IMR-90 (cell line): ENCODE data around the gene MAN2A2. TPM values are rescaled to one million over a fixed set of nuclear protein-coding genes. Genes with fewer than 3 reads are reported as not detected.

Experiments used
- ATAC-seq: fragments of 200-7000 bp; cut with Tn5 transposase; 2 replicates; pipeline ENCODE4 v1.9.1; 2020; ENCODE audit warnings: low read depth, mild to moderate bottlenecking, moderate library complexity
- BruUV-seq: library from RNA; stranded (reverse); fragments of 400-500 nt; replicated peaks from 2 replicates; lab custom pipeline; 2021; lab: Mats Ljungman, UMichigan
- CTCF ChIA-PET: fragments of 300-600 bp; formaldehyde crosslinking; extraction: SDS; loops from one replicate; lab custom pipeline; 2021; ENCODE audit warnings: antibody characterized with exemption; lab: Yijun Ruan, JAX
- POLR2A ChIA-PET: fragments of 300-600 bp; sonication (Branson Sonifier 250); formaldehyde crosslinking; loops from one replicate; lab custom pipeline; 2022; ENCODE audit warnings: antibody characterized with exemption; ENCODE audit not compliant: unreplicated experiment; lab: Charles Lee
- DNase-seq: peaks from one replicate; pipeline ENCODE4 v3.0.0; 2013
- H2AFZ ChIP-seq: replicated peaks from 2 replicates; pipeline ENCODE3; 2013; ENCODE audit warnings: low read length, mild to moderate bottlenecking; ENCODE audit not compliant: poor library complexity
- H2AK5ac ChIP-seq: 2 replicates; pipeline ENCODE4 v1.6.1; 2013; ENCODE audit warnings: low read depth, low read length, inconsistent platforms
- H2AK9ac ChIP-seq: replicated peaks from 2 replicates; pipeline ENCODE3; 2013; ENCODE audit warnings: mild to moderate bottlenecking, low read depth, low read length, moderate library complexity; ENCODE audit not compliant: poor library complexity
- H2BK120ac ChIP-seq: 2 replicates; pipeline ENCODE4 v1.6.1; 2013; ENCODE audit warnings: low read depth, low read length, inconsistent platforms
- H2BK15ac ChIP-seq: 3 replicates; pipeline ENCODE4 v1.6.1; 2013; ENCODE audit warnings: low read depth, low read length, inconsistent platforms
- H2BK20ac ChIP-seq: 2 replicates; pipeline ENCODE4 v1.6.1; 2013; ENCODE audit warnings: low read depth, mild to moderate bottlenecking, inconsistent platforms, low read length, moderate library complexity
- H2BK5ac ChIP-seq: 2 replicates; pipeline ENCODE4 v1.6.1; 2013; ENCODE audit warnings: mild to moderate bottlenecking, low read depth, low read length, inconsistent platforms; ENCODE audit not compliant: poor library complexity, severe bottlenecking
- H3K14ac ChIP-seq: replicated peaks from 2 replicates; pipeline ENCODE4 v1.6.1; 2013; ENCODE audit warnings: low read depth, low read length, inconsistent platforms
- H3K18ac ChIP-seq: 2 replicates; pipeline ENCODE4 v1.6.1; 2013; ENCODE audit warnings: low read depth, low read length, control low read depth
- H3K23ac ChIP-seq: 2 replicates; pipeline ENCODE4 v1.6.1; 2013; ENCODE audit warnings: low read depth, low read length, inconsistent platforms
- H3K27ac ChIP-seq: 2 replicates; pipeline ENCODE4 v1.5.1; 2013; ENCODE audit warnings: mild to moderate bottlenecking, control low read depth, low read length; ENCODE audit not compliant: insufficient read depth
- H3K27me3 ChIP-seq: 2 replicates; pipeline ENCODE4 v1.6.1; 2013; ENCODE audit warnings: low read length; ENCODE audit not compliant: control insufficient read depth, insufficient read depth
- H3K36me3 ChIP-seq: 2 replicates; pipeline ENCODE4 v1.6.1; 2013; ENCODE audit warnings: low read length, mixed read lengths; ENCODE audit not compliant: control insufficient read depth, insufficient read depth
- H3K4ac ChIP-seq: 2 replicates; pipeline ENCODE4 v1.6.1; 2013; ENCODE audit warnings: low read depth, low read length, inconsistent platforms
- H3K4me1 ChIP-seq: 2 replicates; pipeline ENCODE4 v1.6.1; 2013; ENCODE audit warnings: low read length, mixed read lengths; ENCODE audit not compliant: control insufficient read depth, insufficient read depth
- H3K4me2 ChIP-seq: 2 replicates; pipeline ENCODE4 v1.6.1; 2013; ENCODE audit warnings: low read depth, mild to moderate bottlenecking, control low read depth, low read length, moderate library complexity
- H3K4me3 ChIP-seq: 2 replicates; pipeline ENCODE4 v1.5.1; 2013; ENCODE audit warnings: low read depth, mild to moderate bottlenecking, control low read depth, low read length, moderate library complexity; ENCODE audit not compliant: insufficient read depth
- H3K56ac ChIP-seq: 2 replicates; pipeline ENCODE4 v1.6.1; 2013; ENCODE audit warnings: low read length, inconsistent platforms; ENCODE audit not compliant: insufficient read depth; ENCODE audit errors: extremely low read depth
- H3K79me1 ChIP-seq, 2 experiments: 2 replicates each; pipeline ENCODE4 v1.6.1; 2013; ENCODE audit warnings: low read length in 2 of 2, inconsistent platforms in 1 of 2, low read depth in 1 of 2
- H3K9ac ChIP-seq: 2 replicates; pipeline ENCODE4 v1.6.1; 2013; ENCODE audit warnings: low read depth, low read length, control low read depth
- H3K9me1 ChIP-seq: 2 replicates; pipeline ENCODE4 v1.6.1; 2013; ENCODE audit warnings: low read length, inconsistent platforms; ENCODE audit not compliant: insufficient read depth
- H3K9me3 ChIP-seq: 2 replicates; pipeline ENCODE4 v1.6.1; 2013; ENCODE audit warnings: low read length; ENCODE audit not compliant: control insufficient read depth, insufficient read depth
- H4K20me1 ChIP-seq: 2 replicates; pipeline ENCODE4 v1.6.1; 2013; ENCODE audit warnings: low read length, inconsistent platforms; ENCODE audit not compliant: insufficient read depth
- H4K5ac ChIP-seq: 2 replicates; pipeline ENCODE4 v1.6.1; 2013; ENCODE audit warnings: mild to moderate bottlenecking, low read depth, low read length, control low read depth
- H4K8ac ChIP-seq, 2 experiments: 2 replicates each; pipeline ENCODE4 v1.6.1; 2013; ENCODE audit warnings: low read depth in 2 of 2, low read length in 2 of 2, control low read depth in 1 of 2, inconsistent platforms in 1 of 2
- H4K91ac ChIP-seq: 2 replicates; pipeline ENCODE4 v1.6.1; 2013; ENCODE audit warnings: low read depth, low read length, inconsistent platforms; ENCODE audit not compliant: insufficient read depth
- MAZ ChIP-seq: IDR thresholded peaks from 2 replicates; pipeline ENCODE4 v1.6.1; 2012; ENCODE audit warnings: low read depth, mild to moderate bottlenecking, low read length, improper control_type of control experiment, moderate library complexity, borderline replicate concordance
- MXI1 ChIP-seq: IDR thresholded peaks from 2 replicates; pipeline ENCODE4 v1.6.1; 2012; ENCODE audit warnings: low read depth, mild to moderate bottlenecking, low read length, moderate library complexity, borderline replicate concordance
- RAD21 ChIP-seq: IDR thresholded peaks from 2 replicates; pipeline ENCODE4 v1.6.1; 2012; ENCODE audit warnings: low read length, improper control_type of control experiment
- RCOR1 ChIP-seq: IDR thresholded peaks from 2 replicates; pipeline ENCODE4 v1.6.1; 2012; ENCODE audit warnings: mild to moderate bottlenecking, low read length, improper control_type of control experiment; ENCODE audit not compliant: insufficient replicate concordance
- SMC3 ChIP-seq: fragments of 150-350 bp; IDR thresholded peaks from 2 replicates; pipeline ENCODE4 v1.6.1; 2016; ENCODE audit warnings: low read depth, mild to moderate bottlenecking, antibody characterized with exemption, low read length, moderate library complexity
- WGBS, 2 experiments: methylation state at CpG; one replicate each; pipeline versions ENCODE4 v1.1.5 to v1.1.7; 2013; ENCODE audit warnings: missing lambda C conversion rate in 2 of 2; ENCODE audit not compliant: insufficient read length in 1 of 2; ENCODE audit errors: extremely low coverage in 2 of 2; 5-methylcytosine and 5-hydroxymethylcytosine counted together
- dilution Hi-C: fragments of 300-500 bp; cut with HindIII; formaldehyde crosslinking; loops from one replicate; pipeline ENCODE4 v1.14.3; 2018; ENCODE audit warnings: low sequenced_read_pairs; ENCODE audit not compliant: unreplicated experiment
- in situ Hi-C: fragments of 300-500 bp; cut with MboI; formaldehyde crosslinking; loops from 3 replicates; pipeline ENCODE4 v1.14.3; 2019; ENCODE audit warnings: low sequenced_read_pairs, inconsistent platforms, mixed read lengths
- intact Hi-C: fragments of 100-400 bp; cut with micrococcal nuclease; formaldehyde crosslinking; loops from 2 replicates; pipeline ENCODE4 v1.10.0; 2022
- polyA plus RNA-seq, 3 experiments: library from polyadenylated mRNA; depleted of rRNA; stranded (reverse); fragments of >200 nt; gene quantifications; 2 replicates each; pipeline ENCODE4 v1.2.3, GENCODE V29; 2012; ENCODE audit warnings: low replicate concordance in 1 of 3
- total RNA-seq: library from RNA; depleted of rRNA; stranded (reverse); fragments of >200 nt; gene quantifications from 2 replicates; pipeline ENCODE4 v1.2.3, GENCODE V29; 2012
- TF ChIP-seq, protein P1 (sequence below): fragments of 150-350 bp; IDR thresholded peaks from 2 replicates; pipeline ENCODE4 v1.6.1; 2016; ENCODE audit warnings: low read depth, mild to moderate bottlenecking, low read length, moderate library complexity, borderline replicate concordance
- TF ChIP-seq, protein P2 (sequence below): conservative IDR thresholded peaks from 2 replicates; pipeline ENCODE4 v1.5.1; 2012; ENCODE audit warnings: mild to moderate bottlenecking, low read depth, low read length, improper control_type of control experiment

MAN2A2 gene
- total and polyA plus RNA-seq, 2 of the 4 experiments (the other 2 are of a cell fraction), result 3.4 to 52.5 TPM

DNA sequence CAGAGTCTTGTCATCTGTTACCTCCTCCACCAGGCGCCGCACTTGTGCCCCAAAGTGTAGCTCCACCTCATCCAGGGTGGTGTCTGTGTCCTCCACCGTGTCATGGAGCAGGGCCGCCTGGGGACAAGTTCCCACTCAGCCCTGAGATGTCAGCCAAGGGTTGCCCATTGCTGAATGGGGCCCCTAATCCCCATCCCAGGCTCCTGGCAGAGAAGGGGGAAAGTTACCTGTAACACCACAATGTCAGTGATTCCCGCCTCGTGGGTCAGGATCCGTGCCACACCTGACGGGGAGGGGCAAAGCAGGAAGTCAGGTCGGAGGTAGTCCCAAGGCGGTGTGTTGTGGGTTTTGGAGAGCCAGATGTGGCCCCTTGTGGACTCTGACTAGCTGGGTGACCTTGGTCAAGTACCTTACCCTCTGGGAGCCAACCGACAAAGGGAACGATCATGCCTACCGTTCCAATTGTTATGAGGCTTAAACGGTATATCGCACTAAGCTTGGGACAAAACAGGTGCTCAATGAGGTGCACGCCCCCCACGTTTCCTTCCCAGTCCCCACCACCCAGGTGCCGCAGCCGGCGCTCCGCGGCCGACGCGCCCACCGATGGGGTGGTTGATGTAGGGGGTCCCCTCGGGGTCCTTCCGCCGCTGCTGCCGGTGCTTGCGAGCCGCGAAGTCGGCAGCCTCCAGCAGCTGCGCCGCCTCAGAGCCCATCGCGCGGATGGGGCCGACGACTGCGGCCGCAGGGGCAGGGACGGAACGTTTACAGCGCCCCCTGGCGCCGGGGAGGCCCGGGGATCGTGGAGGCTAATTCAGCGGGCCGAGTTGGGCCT, 28.9 kb downstream of the MAN2A2 start, which contains the start of gene HDDC3:
HDDC3 (minus strand) TSS at position 722 of the 832 bp plus-strand sequence; CDS start at position 713, 9 bp downstream.
- Histone ChIP-seq H2AK5ac (peak within 1 kb of the TSS; percentile 87), H3K79me1 (peaks cover 17 to 43% of the 10 kb centered on the region in 2 experiments), H2AFZ (peak within 1 kb of the TSS; percentile 95), H3K18ac (peak within 1 kb of the TSS; percentile 7; the same call in 1 of the 2 replicates), H3K56ac (no peak within 1 kb of the TSS; the same call in 1 of the 2 replicates), H2BK5ac (peak within 1 kb of the TSS; percentile 7), H2BK15ac (0 out of 3 replicates have a peak within 1 kb of the TSS, but pooled peaks have one; percentile 7), H3K4me3 (peak within 1 kb of the TSS; percentile 81), H2BK120ac (peak within 1 kb of the TSS; percentile 45; the same call in 1 of the 2 replicates), H4K8ac (peak within 1 kb of the TSS; percentile 94 to 96), H3K4ac (peak within 1 kb of the TSS; percentile 90), H3K14ac (peak within 1 kb of the TSS; percentile 88), H3K9me1 (peaks cover 13% of the 10 kb centered on the region), H2AK9ac (peak within 1 kb of the TSS; percentile 48), H3K4me1 (peaks cover 11% of the 10 kb centered on the region), H3K27ac (peak within 1 kb of the TSS; percentile 22; the same call in 1 of the 2 replicates), H4K91ac (peak within 1 kb of the TSS; percentile 80), H3K23ac (peak within 1 kb of the TSS; percentile 97; the same call in 1 of the 2 replicates), H4K20me1 (peaks cover 6% of the 10 kb centered on the region; the same call in 1 of the 2 replicates), H3K9me3 (no peaks in the 10 kb centered on the region), H4K5ac (peak within 1 kb of the TSS; percentile 86), H3K36me3 (peaks cover 1% of the 10 kb centered on the region; the same call in 1 of the 2 replicates), H3K27me3 (no peaks in the 10 kb centered on the region), H3K9ac (peak within 1 kb of the TSS; percentile 70), H2BK20ac (no peak within 1 kb of the TSS), H3K4me2 (peak within 1 kb of the TSS; percentile 96)
- intact Hi-C loops, result no loop called here
- no TSS peak for BruUV-seq
- CTCF ChIA-PET, result interaction anchor here (0.6 to 1.9 kb wide), 6 partner anchors 9 to 284 kb away, joined by 3 to 8 read pairs (median 4); partner anchors contain the start of gene MAN2A2
- POLR2A ChIA-PET, result no interaction called here
- TF ChIP-seq SMC3, result 0 out of 2 replicates have a peak, but pooled peaks have one; percentile 30
- TF ChIP-seq, protein P1, sequence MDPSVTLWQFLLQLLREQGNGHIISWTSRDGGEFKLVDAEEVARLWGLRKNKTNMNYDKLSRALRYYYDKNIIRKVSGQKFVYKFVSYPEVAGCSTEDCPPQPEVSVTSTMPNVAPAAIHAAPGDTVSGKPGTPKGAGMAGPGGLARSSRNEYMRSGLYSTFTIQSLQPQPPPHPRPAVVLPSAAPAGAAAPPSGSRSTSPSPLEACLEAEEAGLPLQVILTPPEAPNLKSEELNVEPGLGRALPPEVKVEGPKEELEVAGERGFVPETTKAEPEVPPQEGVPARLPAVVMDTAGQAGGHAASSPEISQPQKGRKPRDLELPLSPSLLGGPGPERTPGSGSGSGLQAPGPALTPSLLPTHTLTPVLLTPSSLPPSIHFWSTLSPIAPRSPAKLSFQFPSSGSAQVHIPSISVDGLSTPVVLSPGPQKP, result no peak
- 0 out of 2 replicates have a peak, but pooled peaks have one; percentile 10 for TF ChIP-seq MXI1
- no peak for TF ChIP-seq RCOR1
- TF ChIP-seq RAD21, result peak; percentile 28
- TF ChIP-seq, protein P2, sequence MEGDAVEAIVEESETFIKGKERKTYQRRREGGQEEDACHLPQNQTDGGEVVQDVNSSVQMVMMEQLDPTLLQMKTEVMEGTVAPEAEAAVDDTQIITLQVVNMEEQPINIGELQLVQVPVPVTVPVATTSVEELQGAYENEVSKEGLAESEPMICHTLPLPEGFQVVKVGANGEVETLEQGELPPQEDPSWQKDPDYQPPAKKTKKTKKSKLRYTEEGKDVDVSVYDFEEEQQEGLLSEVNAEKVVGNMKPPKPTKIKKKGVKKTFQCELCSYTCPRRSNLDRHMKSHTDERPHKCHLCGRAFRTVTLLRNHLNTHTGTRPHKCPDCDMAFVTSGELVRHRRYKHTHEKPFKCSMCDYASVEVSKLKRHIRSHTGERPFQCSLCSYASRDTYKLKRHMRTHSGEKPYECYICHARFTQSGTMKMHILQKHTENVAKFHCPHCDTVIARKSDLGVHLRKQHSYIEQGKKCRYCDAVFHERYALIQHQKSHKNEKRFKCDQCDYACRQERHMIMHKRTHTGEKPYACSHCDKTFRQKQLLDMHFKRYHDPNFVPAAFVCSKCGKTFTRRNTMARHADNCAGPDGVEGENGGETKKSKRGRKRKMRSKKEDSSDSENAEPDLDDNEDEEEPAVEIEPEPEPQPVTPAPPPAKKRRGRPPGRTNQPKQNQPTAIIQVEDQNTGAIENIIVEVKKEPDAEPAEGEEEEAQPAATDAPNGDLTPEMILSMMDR, result peak; percentile 94
- TF ChIP-seq MAZ, result peak; percentile 72; the same call in 1 of the 2 replicates
- ATAC-seq (peak; percentile 50), DNase-seq (peak; percentile 76)
- dilution Hi-C loops, result no loop called here
- in situ Hi-C loops, result no loop called here
- 2% methylated on average over 8 of the region's 52 CpGs; no CpG with 5 or more reads in 1 of the 2 experiments for WGBS, 2 experiments
